Keratinocyte (primary cell): Measurements from ENCODE around the gene UBXN4. TPM values are rescaled to one million over a fixed set of nuclear protein-coding genes. Genes with fewer than 3 reads are reported as not detected.
"Not testable (repeated sequence)": the region's sequence is repeated elsewhere in the genome, so short reads cannot be mapped to it uniquely, and the experiment has no call there.

Experiments
- DNase-seq: peaks from one replicate; pipeline ENCODE4 v3.0.0-alpha.2; 2011; ENCODE audit warnings: low read depth, missing footprints, low spot score
- FAIRE-seq: peaks from 2 replicates; lab custom pipeline; 2011; peaks lifted over from hg19 to GRCh38; lab: Jason Lieb, UNC
- H2AFZ ChIP-seq: 2 replicates; pipeline ENCODE4 v1.6.0; 2012; ENCODE audit warnings: low read length, control low read depth, inconsistent platforms; ENCODE audit not compliant: control insufficient read depth
- H3K27ac ChIP-seq: 2 replicates; pipeline ENCODE4 v1.5.1; 2011; ENCODE audit warnings: low read length; ENCODE audit not compliant: control insufficient read depth, insufficient read depth
- H3K27me3 ChIP-seq: 3 replicates; pipeline ENCODE4 v1.6.0; 2011; ENCODE audit warnings: low read length; ENCODE audit not compliant: control insufficient read depth, insufficient read depth; ENCODE audit errors: extremely low read depth
- H3K36me3 ChIP-seq, 2 experiments: 2 replicates in 1 of 2; 3 replicates in 1 of 2; pipeline ENCODE4 v1.5.1; 2011; ENCODE audit warnings: low read length in 2 of 2, mild to moderate bottlenecking in 1 of 2; ENCODE audit not compliant: control insufficient read depth in 2 of 2, insufficient read depth in 2 of 2; ENCODE audit errors: extremely low read depth in 1 of 2
- H3K4me1 ChIP-seq: 3 replicates; pipeline ENCODE4 v1.5.1; 2011; ENCODE audit warnings: low read length; ENCODE audit not compliant: control insufficient read depth, insufficient read depth; ENCODE audit errors: extremely low read depth
- H3K4me2 ChIP-seq: 3 replicates; pipeline ENCODE4 v1.6.0; 2011; ENCODE audit warnings: low read depth, low read length; ENCODE audit not compliant: control insufficient read depth, insufficient read depth; ENCODE audit errors: extremely low read depth
- H3K4me3 ChIP-seq, 3 experiments: fragments of 200-600 bp in 1 of 3; sonication (generic) in 1 of 3; 2 replicates in 2 of 3; 3 replicates in 1 of 3; pipeline ENCODE4 v1.5.1; 2011 to 2016; ENCODE audit warnings: low read length in 3 of 3, mild to moderate bottlenecking in 3 of 3, control low read depth in 2 of 3, inconsistent platforms in 1 of 3, low read depth in 1 of 3, mixed read lengths in 1 of 3, mixed run types in 1 of 3, moderate library complexity in 1 of 3; ENCODE audit not compliant: control insufficient read depth in 2 of 3, insufficient read depth in 2 of 3; ENCODE audit errors: extremely low read depth in 1 of 3
- H3K79me2 ChIP-seq: 2 replicates; pipeline ENCODE4 v1.6.0; 2012; ENCODE audit warnings: low read length; ENCODE audit not compliant: control insufficient read depth, insufficient read depth
- H3K9ac ChIP-seq: 3 replicates; pipeline ENCODE4 v1.6.0; 2011; ENCODE audit warnings: low read length; ENCODE audit not compliant: control insufficient read depth, insufficient read depth; ENCODE audit errors: extremely low read depth
- H3K9me1 ChIP-seq: 3 replicates; pipeline ENCODE4 v1.6.0; 2011; ENCODE audit warnings: low read length; ENCODE audit not compliant: control insufficient read depth, insufficient read depth; ENCODE audit errors: extremely low read depth
- H3K9me3 ChIP-seq: 2 replicates; pipeline ENCODE4 v1.5.1; 2012; ENCODE audit warnings: low read depth, low read length; ENCODE audit not compliant: control insufficient read depth
- H4K20me1 ChIP-seq: 3 replicates; pipeline ENCODE4 v1.6.0; 2011; ENCODE audit warnings: low read length; ENCODE audit not compliant: control insufficient read depth, insufficient read depth; ENCODE audit errors: extremely low read depth
- CTCF ChIP-seq, 3 experiments: IDR thresholded peaks in 1 of 3; conservative IDR thresholded peaks in 1 of 3; optimal IDR thresholded peaks in 1 of 3; 2 replicates in 2 of 3; 3 replicates in 1 of 3; pipeline versions ENCODE3 to v1.5.1; 2011; ENCODE audit warnings: low read length in 3 of 3, mild to moderate bottlenecking in 3 of 3, moderate library complexity in 2 of 3, control low read depth in 1 of 3, inconsistent platforms in 1 of 3; ENCODE audit not compliant: insufficient read depth in 2 of 3; ENCODE audit errors: extremely low read depth in 1 of 3
- EZH2 ChIP-seq: IDR thresholded peaks from one replicate; pipeline ENCODE4 v1.6.1; 2012; ENCODE audit warnings: inconsistent platforms, mild to moderate bottlenecking, low read length, moderate library complexity
- dilution Hi-C: fragments of 300-500 bp; cut with MboI; formaldehyde crosslinking; loops from one replicate; pipeline ENCODE4 v1.7.0; 2020; ENCODE audit warnings: low sequenced_read_pairs; ENCODE audit not compliant: extremely low pct_ligation_motif_present
- polyA plus RNA-seq, 5 experiments: library from polyadenylated mRNA; depleted of rRNA in 3 of 5; stranded (reverse) in 3 of 5; stranded (forward) in 1 of 5; unstranded in 1 of 5; fragments of >200 nt; gene quantifications; 1 replicate in 1 of 5; 2 replicates in 3 of 5; 3 replicates in 1 of 5; pipeline versions ENCODE4 v1.2.1 to v1.2.3, GENCODE V29; 2011 to 2012; ENCODE audit warnings: missing spikeins in 2 of 5, low read depth in 1 of 5, low replicate concordance in 1 of 5

UBXN4 gene
- polyA plus RNA-seq, 1 donor (not counting 4 experiments of a cell fraction or from before 2014, with no cell fraction given): 92.2 TPM

DNA sequence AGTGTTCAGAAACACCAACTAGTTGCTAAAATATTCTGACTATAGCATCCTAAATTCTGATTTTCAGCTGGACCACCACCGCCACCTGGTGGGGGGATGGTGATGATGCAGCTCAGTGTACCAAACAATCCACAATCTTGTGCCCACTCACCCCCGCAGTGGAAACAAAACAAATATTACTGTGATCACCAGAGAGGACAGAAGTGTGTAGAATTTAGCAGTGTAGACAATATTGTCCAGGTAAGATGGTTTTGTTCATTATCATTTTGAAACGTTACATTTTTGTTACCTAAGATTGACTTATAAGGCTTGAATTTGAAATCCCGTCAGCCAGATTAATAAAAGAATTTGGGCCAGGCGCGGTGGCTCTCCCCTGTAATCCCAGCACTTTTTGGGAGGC, 31.7 kb upstream of the UBXN4 start:
- Histone ChIP-seq H3K27ac (no peak overlapping the region), H3K4me1 (no peaks in the 10 kb centered on the region), H3K9ac (no peak overlapping the region), H3K36me3 (no peaks in the 10 kb centered on the region), H3K4me3 (no peak overlapping the region), H2AFZ (no peak overlapping the region), H3K9me3 (no peaks in the 10 kb centered on the region), H3K4me2 (no peak overlapping the region), H3K9me1 (no peaks in the 10 kb centered on the region), H4K20me1 (no peaks in the 10 kb centered on the region), H3K27me3 (no peaks in the 10 kb centered on the region), H3K79me2 (no peaks in the 10 kb centered on the region)
- DNase-seq (no peak), FAIRE-seq (peak; percentile 57)
- dilution Hi-C loops: no loop called here
- TF ChIP-seq CTCF (optimal IDR thresholded peaks at IDR 0.05 in 1 of 3, IDR thresholded peaks at IDR 0.05 in 1 of 3, conservative IDR thresholded peaks at IDR 0.05 in 1 of 3; ENCODE audit: extremely low read depth in 1 of 3, insufficient read depth in 2 of 3, low read length in 3 of 3) (peak; percentile 78 to 94 (median 93)), EZH2 (no peak)

DNA sequence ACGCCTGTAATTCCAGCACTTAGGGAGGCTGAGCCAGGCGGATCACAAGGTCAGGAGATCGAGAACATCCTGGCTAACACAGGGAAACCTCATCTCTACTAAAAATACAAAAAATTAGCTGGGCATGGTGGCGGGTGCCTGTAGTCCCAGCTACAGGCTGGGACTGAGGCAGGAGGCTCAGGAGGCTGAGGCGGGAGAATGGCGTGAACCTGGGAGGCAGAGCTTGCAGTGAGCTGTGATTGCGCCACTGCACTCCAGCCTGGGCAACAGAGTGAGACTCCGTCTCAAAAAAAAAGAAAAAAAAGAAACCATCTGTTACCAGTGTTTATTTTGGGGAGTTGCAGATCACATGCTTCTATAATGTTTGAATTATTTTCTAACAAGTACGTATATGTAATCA, 26.6 kb upstream of the UBXN4 start:
- H3K27ac ChIP-seq, H3K79me2 ChIP-seq, H4K20me1 ChIP-seq, H3K4me1 ChIP-seq, DNase-seq, H3K27me3 ChIP-seq, H3K9me3 ChIP-seq, dilution Hi-C loops, FAIRE-seq, H3K9me1 ChIP-seq, H2AFZ ChIP-seq, H3K4me3 ChIP-seq, H3K36me3 ChIP-seq, H3K4me2 ChIP-seq, H3K9ac ChIP-seq: not testable (repeated sequence)

- dilution Hi-C loops: no loop called here
- no peaks in the 10 kb centered on the region for H3K79me2 ChIP-seq
These were observed 13.5 kb upstream of the UBXN4 start for GRCh38 chr2:135728064-135728743.

More at GRCh38 chr2:135728064-135728743, 13.5 kb upstream of the UBXN4 start:
- H3K4me3 ChIP-seq: no peak overlapping the region
- H3K9me3 ChIP-seq: no peaks in the 10 kb centered on the region
- no peak overlapping the region for H3K9ac ChIP-seq
- no peaks in the 10 kb centered on the region for H3K9me1 ChIP-seq
- no peak overlapping the region for H3K27ac ChIP-seq
- DNase-seq (no peak), FAIRE-seq (no peak)
- H4K20me1 ChIP-seq: no peaks in the 10 kb centered on the region
- H2AFZ ChIP-seq: no peak overlapping the region
- no peak for TF ChIP-seq EZH2
- no peak for TF ChIP-seq CTCF (optimal IDR thresholded peaks at IDR 0.05 in 1 of 3, IDR thresholded peaks at IDR 0.05 in 1 of 3, conservative IDR thresholded peaks at IDR 0.05 in 1 of 3; ENCODE audit: extremely low read depth in 1 of 3, insufficient read depth in 2 of 3, low read length in 3 of 3)
- H3K27me3 ChIP-seq: no peaks in the 10 kb centered on the region
- no peaks in the 10 kb centered on the region for H3K4me1 ChIP-seq
- H3K36me3 ChIP-seq: peaks cover 0 to 3% of the 10 kb centered on the region in 2 experiments
- H3K4me2 ChIP-seq: no peak overlapping the region
